Measurements from ENCODE around the gene ZFC3H1. TPM values are rescaled to one million over a fixed set of nuclear protein-coding genes. Genes with fewer than 3 reads are reported as not detected.
A peak's percentile ranks its signal among the peaks of the same experiment; 100 is the strongest.

ZFC3H1 gene
- 38.8 and 49.7 TPM in 2 replicates for total RNA-seq
- long read RNA-seq, transcript ZFC3H1-206 (2 exons, 1,771 nt), result major isoform, 13 of 30 reads
- long read RNA-seq, partial matches to known transcripts, result 15 of 30 reads
- long read RNA-seq, other reads (novel, unspliced or antisense), result 2 of 30 reads

DNA sequence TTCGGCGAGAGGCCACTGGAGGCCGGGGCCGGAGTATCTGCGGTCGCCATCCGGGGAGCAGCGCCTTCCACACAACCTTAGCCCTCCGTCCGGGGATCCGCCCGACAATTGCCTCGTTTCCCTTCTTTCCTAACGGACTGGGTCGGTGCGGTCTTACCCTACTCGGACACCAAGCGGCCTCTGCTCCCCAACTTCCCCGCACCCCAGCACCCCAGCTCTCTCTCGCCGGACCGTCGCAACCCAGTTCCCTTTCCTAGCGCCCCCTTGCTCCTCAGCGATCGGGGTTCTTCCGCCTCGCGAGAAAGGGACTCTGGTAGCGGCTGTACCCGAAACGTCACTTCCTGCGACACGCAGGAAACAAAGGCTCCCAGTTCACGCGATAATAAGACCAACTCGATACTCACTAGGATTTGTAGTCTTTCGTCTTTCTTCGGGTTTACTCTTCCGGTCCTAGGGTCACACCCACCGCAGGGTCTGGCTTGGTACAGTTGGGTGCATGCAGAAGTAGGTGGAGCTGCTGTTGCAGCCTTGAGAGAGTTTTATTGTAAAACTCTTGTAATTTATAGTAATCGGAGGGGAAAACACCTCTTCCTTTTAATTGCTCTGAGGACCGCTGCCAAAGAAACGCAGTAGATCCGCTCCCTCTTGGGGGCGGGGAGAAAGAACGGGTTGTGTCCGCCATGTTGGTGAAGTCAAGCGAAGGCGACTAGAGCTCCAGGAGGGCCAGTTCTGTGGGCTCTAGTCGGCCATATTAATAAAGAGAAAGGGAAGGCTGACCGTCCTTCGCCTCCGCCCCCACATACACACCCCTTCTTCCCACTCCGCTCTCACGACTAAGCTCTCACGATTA lies at the start of gene ZFC3H1, which contains the start of gene THAP2:
ZFC3H1 (minus strand) TSS at position 288 of the 850 bp plus-strand sequence; CDS start at position 50, 238 bp downstream.
THAP2 (plus strand) TSS at position 741 of the 850 bp plus-strand sequence. CDS start 209 bp downstream, outside the sequence.
- H3K27ac Mint-ChIP-seq (ENCODE audit: unreplicated experiment), result peak within 1 kb of the TSS; percentile 100
- TF ChIP-seq CTCF (IDR thresholded peaks at IDR 0.05), result peak; percentile 42
- H3K4me3 Mint-ChIP-seq (ENCODE audit: unreplicated experiment), result peak within 1 kb of the TSS; percentile 99
- peaks cover 33% of the 10 kb centered on the region for H3K4me1 Mint-ChIP-seq (ENCODE audit: unreplicated experiment)
- peak; percentile 96 for DNase-seq (ENCODE audit: extremely low spot score, unreplicated experiment)
- peaks cover 11% of the 10 kb centered on the region for H3K36me3 Mint-ChIP-seq (ENCODE audit: unreplicated experiment)
- no peaks in the 10 kb centered on the region for H3K9me3 Mint-ChIP-seq (ENCODE audit: unreplicated experiment)
- H3K27me3 Mint-ChIP-seq (ENCODE audit: unreplicated experiment), result no peaks in the 10 kb centered on the region

DNA sequence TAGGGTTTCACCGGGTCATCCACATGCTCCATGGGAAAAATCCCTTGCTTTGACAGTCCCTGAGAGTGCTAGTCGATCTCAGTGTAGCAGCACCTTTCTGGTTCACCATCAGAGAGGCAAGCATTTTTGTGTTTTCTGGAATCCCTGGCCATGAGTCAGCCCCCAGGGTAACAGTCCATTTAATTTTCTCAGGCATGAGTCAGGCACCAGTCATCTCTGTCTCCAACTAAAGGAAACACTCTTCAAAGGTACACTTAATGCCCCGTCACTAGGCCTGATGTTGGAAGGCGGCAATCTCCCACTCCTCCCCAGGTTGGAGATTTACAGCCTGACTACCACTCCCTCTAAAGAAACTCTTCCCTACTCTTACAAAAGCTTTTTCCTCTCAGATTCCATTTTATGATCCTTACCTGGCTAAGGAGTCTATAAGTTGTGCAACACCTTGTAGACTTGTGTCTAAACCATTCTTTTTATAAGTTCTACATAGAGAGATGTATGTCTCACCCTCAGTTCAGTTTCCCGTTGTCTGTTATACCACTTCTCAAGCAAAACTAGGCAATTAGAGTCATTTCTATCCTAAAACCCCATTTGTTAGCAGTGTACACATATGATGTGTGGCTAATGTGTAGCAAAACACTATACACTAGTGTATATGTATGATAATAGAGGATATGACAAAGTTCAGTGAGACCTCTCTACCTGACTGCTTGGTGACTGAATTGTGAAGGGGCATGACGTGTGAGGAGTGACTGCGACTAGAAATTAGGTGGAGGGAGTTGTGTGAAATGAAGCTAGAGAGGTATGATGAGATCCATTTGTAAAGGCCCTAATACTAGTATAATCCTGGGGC lies 46.9 kb upstream of the ZFC3H1 start:
- Mint-ChIP-seq H3K27me3 (ENCODE audit: unreplicated experiment) (no peaks in the 10 kb centered on the region), H3K4me1 (ENCODE audit: unreplicated experiment) (peaks cover 9% of the 10 kb centered on the region), H3K9me3 (ENCODE audit: unreplicated experiment) (peaks cover 29% of the 10 kb centered on the region), H3K27ac (ENCODE audit: unreplicated experiment) (no peak overlapping the region), H3K4me3 (ENCODE audit: unreplicated experiment) (no peak overlapping the region), H3K36me3 (ENCODE audit: unreplicated experiment) (peaks cover 6% of the 10 kb centered on the region)
- no peak for TF ChIP-seq CTCF (IDR thresholded peaks at IDR 0.05)
- DNase-seq (ENCODE audit: extremely low spot score, unreplicated experiment), result no peak

GRCh38 chr12:71708658-71709057 lies 45.0 kb upstream of the ZFC3H1 start:
- Mint-ChIP-seq H3K36me3 (ENCODE audit: unreplicated experiment) (peaks cover 8% of the 10 kb centered on the region), H3K9me3 (ENCODE audit: unreplicated experiment) (peaks cover 18% of the 10 kb centered on the region), H3K27me3 (ENCODE audit: unreplicated experiment) (no peaks in the 10 kb centered on the region), H3K27ac (ENCODE audit: unreplicated experiment) (no peak overlapping the region), H3K4me3 (ENCODE audit: unreplicated experiment) (no peak overlapping the region), H3K4me1 (ENCODE audit: unreplicated experiment) (peaks cover 9% of the 10 kb centered on the region)
- TF ChIP-seq CTCF (IDR thresholded peaks at IDR 0.05), result no peak
- no peak for DNase-seq (ENCODE audit: extremely low spot score, unreplicated experiment)

DNA sequence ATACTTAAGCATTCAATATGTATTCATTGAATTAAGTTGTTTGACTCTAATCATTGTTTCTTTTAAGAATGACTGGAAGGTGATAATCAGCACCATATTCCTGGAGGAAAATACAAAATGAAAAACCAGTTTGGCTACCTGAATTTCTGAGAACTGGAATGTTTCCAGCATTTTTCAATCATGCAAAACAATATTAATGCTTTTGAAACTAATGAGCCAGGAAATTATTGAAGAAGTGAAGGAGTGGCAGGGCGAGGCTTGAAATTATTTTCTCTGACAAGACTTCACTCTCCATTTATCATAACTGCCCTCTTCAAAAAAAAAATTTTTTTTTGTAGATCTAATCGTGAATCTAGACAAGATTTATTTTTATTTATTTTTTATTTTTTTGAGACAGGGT lies 41.3 kb upstream of the ZFC3H1 start:
- no peak for DNase-seq (ENCODE audit: extremely low spot score, unreplicated experiment)
- peaks cover 2% of the 10 kb centered on the region for H3K4me1 Mint-ChIP-seq (ENCODE audit: unreplicated experiment)
- no peaks in the 10 kb centered on the region for H3K9me3 Mint-ChIP-seq (ENCODE audit: unreplicated experiment)
- H3K36me3 Mint-ChIP-seq (ENCODE audit: unreplicated experiment), result peaks cover 13% of the 10 kb centered on the region
- H3K27me3 Mint-ChIP-seq (ENCODE audit: unreplicated experiment), result no peaks in the 10 kb centered on the region
- TF ChIP-seq CTCF (IDR thresholded peaks at IDR 0.05), result no peak
- H3K27ac Mint-ChIP-seq (ENCODE audit: unreplicated experiment), result no peak overlapping the region
- H3K4me3 Mint-ChIP-seq (ENCODE audit: unreplicated experiment), result no peak overlapping the region
